NCI-H69 (cell line): ENCODE data around the gene ATP6V1D.
"Not testable (repeated sequence)": the region's sequence is repeated elsewhere in the genome, so short reads cannot be mapped to it uniquely, and the experiment has no call there.

Experiments used
- DNase-seq: peaks from one replicate; lab custom pipeline; 2025; lab: John Stamatoyannopoulos, UW

ATP6V1D gene

DNA sequence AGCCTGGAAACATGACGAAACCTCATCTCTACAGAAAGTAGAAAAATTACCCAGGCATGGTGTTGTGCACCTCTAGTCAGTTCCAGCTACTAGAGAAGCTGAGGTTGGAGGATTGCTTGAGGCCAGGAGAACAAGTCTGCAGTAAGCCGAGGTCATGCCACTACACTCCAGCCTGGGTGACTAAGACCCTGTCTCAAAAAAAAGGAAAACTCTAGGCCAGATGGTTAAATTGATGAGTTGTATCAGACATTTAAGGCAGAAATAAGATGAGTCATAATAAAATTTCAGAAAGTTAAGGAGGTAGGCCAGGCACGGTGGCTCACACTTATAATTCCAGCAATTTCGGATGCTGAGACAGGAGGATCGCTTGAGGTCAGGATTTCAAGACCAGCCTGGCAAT is 11.2 kb upstream of the ATP6V1D start:
- DNase-seq: no peak

DNA sequence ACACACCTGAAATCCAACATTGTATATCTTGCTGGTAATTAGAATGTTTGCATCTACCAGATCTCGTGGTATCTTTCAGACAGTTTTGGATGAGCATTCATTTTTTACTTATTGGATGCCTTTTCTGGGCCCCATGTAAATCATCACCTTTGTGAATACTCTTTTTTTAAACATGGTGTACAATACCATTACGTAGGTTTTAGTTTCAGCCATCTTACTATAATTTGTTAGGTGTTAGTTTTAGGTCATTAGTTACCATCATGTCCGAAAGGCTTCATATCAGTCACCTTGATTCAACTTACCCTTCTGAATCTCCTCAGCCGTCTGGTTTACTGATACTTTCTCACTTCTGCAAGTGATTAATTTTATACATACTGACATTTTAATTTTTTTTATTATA is 5.9 kb upstream of the ATP6V1D start:
- DNase-seq: no peak

DNA sequence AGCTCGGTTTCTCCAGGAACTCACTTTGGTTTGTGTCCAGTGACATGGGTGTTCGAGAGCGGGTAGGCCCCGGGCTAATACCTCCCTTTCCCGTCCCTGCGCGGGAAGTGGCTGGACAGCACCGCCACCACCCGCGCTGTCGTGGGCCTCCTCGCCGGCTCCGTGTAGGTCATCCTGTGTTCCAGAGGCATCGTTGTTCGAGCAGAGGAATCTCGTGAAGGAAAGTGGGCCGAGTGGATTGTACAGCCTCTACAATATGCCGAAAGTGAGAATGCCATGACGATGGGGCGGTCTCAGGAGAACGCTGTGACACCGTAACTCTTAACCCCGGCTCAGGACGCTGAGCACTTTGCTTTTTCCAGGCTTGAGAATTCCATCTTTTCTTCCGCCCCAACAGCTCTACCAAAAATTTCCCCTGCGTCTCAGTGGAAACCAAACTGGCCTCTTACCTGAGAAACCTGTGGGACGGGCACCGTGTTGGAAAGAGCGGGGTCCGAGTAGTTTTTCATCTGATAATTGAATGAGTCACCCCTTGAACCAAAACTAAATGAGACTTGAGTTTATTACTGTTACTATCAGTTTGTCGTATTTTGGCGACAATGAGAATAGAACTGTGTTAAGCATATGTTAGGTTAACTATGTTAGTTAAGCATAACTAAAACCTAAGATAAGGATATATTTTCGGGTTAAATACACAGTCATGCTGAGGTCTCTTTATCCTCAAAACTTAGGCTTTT is 1.0 kb upstream of the ATP6V1D start:
- no peak for DNase-seq

DNA sequence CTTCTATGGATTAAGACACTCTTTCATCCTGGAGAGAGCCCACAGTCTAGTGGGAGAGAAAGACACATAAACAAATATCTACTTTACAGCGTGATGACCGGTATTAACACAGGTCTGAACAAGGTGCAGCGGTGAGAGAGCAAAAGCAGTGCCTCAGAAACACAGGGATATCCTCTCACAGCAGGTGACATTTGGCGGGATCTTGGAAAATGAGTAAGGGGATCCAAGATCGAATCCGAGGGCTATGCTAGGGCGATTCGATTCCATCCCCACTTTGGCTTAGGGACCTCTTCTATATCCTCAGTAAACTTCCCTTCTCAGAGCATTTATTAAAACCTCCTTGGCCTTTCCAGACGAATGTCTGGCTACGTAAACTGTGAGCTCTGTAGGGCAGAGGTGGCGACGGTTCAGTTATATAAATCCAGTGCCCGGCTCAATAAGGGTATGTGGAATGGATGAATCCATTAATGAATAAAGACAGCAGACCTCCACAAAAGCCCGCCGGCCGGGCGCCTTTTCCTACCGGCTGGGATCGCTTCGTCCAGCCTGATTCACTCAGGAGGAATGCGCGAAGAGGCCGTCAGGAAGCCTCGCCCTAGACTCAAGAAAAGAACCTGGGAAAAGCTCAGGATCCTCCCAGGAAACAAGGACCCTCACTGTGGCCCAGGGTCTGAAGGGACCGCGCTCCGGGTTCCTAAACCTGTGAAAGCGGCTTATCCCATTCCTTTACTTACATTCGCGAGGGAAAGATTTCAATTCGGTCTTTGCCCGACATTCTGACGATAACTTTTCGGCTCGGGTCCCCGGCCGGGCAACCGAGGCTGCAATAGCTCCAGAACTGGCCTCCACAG is 455 bp downstream of the ATP6V1D start:
- DNase-seq: peak; percentile 70

DNA sequence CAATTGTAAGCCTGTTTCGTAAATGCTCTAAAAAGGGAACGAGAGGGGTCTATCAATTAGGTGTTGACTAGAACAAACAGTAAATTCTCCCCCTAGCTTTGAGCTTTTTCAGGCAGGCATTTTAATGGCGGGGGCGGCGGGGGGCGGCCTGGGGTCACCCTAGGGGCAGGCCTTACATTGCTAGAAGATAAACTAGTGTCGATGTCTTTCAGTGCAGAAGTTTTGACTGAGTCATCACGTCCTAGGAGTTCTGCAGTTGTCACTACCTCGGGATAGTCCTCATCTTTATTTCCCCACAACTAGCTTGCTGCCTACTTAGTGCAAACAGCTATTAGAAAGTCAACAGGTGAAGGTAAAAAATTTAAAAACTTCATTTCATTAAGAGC is 1.6 kb downstream of the ATP6V1D start:
- no peak for DNase-seq

DNA sequence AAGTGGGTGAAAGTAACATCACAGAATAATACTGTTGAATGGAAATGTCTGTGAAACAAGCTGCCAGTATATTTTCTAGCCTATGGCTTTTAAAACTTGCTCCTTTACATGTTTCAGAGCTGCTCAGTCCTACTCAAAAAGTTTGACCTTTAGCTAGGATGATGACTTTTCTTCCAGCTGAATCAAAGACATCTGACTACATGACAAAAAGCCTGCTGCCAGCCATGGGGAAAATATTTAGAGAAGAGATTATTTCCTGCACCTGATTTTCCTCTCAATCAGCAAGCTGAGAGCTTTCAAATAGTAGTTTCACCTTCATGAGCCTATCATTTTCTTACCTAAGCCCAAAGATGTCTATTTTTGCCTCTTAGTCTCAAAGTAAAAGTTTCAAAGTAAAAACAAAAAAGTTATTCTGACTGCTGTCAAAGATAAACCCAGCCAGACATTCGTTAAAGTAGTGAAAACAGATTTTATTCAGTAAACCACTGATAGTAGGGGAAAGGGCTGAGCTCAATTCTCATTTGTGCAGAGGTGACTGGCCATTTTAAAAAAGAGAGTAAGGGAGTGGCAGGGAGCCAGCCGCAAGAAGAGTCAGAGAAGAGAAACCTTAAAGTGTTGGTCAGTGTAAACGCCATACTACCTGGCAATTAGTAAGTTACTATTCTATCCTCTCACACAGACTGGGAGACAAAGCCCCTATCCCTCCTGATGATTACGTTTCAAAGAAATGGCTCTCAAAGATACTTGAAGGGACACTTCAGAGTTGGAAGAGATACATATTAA is 2.2 kb downstream of the ATP6V1D start:
- no peak for DNase-seq

DNA sequence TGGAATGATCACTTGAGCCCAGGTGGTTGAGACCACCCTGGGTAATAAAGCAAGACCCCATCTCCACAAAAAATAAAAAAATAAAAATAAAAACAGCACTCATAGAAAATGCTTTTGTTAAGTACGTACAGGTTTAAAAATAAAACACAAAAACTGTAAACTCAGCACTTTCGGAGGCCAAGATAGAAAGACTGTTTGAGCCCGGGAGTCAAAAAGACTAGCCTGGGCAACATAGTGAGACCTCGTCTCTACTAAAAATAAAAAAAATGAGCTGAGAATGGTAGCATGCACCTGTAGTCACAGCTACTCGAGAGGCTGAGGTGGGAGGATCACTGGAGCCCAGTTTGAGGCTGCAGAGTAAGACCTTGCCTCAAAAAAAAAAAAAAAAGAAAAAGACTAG is 7.5 kb downstream of the ATP6V1D start:
- DNase-seq: no peak

DNA sequence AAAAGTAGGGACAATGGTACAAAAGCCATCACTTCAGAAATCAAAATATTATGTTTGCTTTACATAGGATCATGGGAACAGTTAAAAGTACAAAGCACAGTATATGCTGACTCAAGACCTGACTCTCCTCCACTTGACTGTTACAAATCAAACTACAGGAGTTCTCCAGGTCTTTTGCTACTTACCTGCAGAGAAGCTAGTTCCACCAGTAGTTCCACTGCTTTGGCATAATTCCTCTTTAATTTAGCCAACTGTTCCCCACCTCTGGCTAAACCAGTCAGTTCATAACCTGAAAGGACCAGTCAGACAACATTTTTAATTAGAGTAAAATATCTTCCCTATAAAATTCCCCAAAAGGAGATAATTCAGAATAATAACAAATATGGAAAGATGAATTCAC is 14.0 kb downstream of the ATP6V1D start:
- no peak for DNase-seq

DNA sequence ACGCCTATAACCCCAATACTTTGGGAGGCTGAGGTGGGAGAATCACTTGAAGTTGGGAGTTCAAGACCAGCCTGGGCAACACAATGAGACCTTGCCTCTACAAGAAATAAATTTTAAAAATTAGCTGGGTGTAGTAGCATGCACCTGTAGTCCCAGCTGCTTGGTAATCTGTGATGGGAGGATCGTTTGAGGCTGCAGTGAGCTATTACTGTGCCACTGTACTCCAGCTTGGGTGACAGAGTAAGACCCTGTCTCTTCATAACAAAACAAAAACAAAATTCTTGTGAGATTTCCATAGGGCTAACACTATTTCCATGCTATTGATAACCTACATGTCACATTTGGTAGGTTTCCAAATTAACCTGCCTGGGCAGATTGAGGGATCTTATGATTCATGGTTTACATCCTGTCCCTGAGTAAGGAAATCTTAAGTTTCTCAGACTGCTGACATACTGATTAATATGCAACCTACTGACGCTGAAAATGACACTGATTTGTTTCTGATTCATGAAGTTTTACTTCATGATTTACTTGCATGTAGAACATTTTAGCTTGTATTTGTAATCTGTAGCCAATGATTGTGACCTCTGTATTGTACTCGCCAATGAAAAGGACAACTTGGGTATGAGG is 15.9 kb downstream of the ATP6V1D start:
- DNase-seq: no peak

DNA sequence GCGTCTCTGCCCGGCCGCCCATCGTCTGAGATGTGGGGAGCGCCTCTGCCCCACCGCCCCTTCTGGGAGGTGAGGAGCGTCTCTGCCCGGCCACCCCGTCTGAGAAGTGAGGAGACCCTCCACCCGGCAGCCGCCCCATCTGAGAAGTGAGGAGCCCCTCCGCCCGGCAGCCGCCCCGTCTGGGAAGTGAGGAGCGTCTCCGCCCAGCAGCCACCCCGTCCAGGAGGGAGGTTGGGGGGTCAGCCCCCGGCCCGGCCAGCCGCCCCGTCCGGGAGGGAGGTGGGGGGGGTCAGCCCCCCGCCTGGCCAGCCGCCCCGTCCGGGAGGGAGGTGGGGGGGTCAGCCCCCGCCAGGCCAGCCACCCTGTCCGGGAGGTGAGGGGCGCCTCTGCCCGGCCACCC is 18.4 kb downstream of the ATP6V1D start:
- not testable (repeated sequence) for DNase-seq

DNA sequence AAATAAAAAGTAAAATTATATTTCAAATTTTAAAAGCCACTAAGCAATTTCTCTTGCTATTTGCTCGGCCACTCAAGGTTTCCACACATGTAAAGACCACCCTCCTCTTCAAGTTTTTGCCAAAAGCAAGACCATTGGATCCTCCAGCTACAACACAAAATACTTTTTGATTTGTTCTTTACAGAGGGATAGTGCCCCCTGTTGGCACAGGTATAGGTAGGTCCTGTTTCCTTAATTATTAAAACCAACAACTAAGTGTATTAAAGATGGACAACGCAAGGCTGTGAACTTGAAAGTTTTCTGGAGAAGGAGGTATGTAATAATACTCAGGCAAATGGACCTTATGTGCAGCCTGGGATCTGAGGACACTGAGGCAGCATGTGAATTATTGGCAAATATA is 23.8 kb downstream of the ATP6V1D start:
- DNase-seq: peak; percentile 48

DNA sequence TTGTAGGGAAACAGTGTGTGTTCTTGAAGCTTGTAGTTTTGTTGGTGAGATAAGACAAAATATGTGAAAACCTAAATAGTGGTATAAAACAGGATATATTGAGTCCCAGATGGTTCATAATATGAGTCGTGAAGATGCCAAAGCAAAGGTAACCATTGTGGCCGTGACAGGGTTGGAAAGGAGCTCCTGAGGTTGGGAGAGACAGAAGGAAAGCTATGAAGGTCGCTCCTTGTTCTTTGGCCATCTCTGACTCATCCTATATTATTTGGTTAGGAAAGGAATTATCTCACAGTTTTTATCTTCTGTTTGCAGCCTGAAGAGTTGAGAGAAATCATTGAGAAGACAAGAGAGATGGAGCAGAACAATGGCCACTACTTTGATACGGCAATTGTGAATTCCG is 27.1 kb downstream of the ATP6V1D start:
- no peak for DNase-seq

DNA sequence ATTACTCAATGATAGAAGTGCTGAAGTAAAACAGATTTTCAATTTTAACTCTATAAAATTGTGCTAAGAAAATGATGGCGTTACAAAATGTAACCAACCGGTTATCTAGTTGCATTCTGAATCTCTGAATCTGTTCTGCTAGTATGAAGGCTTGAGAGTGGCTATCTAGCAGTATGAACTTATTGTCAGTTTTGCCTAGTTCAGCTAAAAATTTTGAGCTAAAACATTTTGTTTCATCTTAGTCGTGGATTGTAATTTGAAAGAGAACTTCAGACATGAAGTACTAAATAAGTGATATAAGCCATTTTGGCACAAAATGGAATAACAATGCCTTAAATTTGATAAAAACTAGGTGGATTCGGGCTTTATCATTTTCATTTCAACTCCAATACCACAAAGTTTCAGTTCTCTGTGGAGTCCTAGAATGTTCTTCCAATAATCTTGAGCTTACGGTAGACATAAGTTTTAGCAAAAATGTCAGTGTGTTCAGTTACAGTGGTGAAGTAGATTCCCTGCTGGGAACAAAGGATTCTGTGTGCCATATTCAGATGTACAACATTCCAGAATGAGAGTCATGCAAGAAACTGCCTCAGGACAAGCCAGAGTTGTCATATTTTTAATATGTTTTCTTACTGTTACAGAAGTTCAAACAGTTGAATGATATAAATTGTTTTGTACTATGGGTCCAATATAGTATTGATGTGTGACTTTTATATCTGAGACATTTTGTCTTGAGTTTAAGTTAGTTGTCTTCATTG is 28.1 kb downstream of the ATP6V1D start:
- DNase-seq: no peak

DNA sequence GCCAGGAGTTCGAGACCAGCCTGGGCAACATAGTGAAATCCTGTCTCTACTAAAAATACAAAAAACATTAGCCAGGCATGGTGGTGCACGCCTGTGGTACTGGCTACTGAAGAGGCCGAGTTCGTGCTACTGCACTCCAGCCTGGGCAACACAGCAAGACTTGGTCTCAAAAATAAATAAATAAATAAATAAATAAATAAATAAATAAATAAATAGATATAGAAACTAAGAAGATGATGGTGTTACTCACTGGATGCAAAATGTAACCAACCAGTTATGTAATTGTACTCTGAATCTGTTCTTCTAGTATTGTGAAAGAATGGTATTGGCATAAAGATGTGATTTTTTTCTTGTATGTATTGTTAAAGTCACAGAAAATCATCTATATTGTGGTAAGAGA is 29.9 kb downstream of the ATP6V1D start:
- not testable (repeated sequence) for DNase-seq

DNA sequence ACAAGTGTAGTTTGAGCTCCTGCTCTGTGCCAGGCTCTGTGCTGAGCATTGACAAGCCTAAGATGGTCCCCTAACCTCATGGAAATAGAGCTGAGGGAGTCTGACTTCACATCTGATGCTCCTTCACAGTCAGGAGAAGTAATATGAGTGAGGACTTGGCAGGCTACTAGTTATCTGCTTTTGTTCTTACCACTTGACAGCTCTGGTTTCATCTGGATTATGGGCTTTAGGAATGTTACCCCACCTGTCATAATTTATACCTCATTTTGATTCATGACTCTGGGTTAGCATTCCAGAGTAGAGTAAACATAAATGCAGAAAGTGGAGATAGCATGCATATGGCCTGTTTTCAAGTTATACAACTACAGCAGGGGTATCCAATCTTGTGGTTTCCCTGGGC is 40.5 kb downstream of the ATP6V1D start:
- no peak for DNase-seq

DNA sequence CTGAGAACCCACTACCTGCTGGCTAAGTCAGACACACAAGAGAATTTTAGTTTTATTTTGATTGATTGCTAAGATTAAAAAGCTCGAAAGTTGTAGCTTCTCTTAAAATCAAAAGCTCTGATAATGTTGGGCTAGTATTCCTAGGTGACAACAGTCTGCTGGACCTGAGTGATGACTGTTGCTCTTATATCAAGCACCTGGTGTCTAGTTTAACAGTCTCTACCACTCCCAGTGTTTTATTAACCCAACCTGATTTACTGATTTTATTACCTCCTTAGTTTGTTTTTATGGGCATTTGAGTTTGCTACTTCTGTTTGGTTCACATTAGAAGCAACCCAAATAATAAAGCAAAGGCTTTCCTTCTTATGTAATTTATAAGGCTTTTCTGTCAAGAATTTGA is 41.8 kb downstream of the ATP6V1D start:
- no peak for DNase-seq

DNA sequence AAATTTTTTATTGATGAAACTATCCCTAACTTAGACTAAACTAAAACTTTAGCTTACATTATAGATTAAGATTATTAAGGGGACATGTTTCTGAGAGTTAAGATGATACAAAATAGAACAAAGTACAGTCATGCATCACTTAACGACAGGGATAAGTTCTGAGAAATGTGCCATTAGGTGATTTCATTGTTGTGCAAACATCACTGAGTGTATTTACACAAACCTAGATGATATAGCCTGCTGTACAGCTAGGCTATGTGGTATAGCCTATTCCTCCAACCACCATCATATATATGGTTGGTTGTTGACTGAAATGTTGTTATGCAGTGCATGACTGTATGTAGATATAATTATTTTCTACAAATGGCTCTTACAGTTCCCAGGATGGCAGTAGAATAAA is 46.5 kb downstream of the ATP6V1D start:
- peak; percentile 31 for DNase-seq

DNA sequence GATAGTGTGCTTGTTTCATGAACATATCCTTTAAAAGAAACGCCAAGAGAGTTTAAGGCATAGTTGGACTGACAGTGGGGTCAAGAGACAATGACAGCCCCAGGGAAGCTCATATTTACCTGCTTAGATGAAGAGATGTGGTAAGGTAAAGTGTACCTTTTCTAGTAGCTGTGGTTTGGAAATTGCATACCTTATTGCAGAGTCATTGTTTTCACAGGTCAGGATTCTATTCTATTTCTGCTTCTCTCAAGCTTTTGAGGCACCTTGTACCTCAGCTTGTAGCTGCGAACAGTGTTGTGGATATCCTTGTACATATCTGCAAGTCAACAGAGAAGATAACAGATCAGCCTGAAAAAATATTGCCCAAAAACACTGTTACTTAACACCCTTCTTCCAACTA is 47.7 kb downstream of the ATP6V1D start:
- DNase-seq: no peak
